Measurements from ENCODE around the gene VSIG10. TPM values are rescaled to one million over a fixed set of nuclear protein-coding genes. Genes with fewer than 3 reads are reported as not detected.

Gene VSIG10
- total and polyA plus RNA-seq, 2 of the 13 experiments (the other 11 are each of a cell fraction or from before 2014, with no cell fraction given), result 25.6 to 42.5 TPM

DNA sequence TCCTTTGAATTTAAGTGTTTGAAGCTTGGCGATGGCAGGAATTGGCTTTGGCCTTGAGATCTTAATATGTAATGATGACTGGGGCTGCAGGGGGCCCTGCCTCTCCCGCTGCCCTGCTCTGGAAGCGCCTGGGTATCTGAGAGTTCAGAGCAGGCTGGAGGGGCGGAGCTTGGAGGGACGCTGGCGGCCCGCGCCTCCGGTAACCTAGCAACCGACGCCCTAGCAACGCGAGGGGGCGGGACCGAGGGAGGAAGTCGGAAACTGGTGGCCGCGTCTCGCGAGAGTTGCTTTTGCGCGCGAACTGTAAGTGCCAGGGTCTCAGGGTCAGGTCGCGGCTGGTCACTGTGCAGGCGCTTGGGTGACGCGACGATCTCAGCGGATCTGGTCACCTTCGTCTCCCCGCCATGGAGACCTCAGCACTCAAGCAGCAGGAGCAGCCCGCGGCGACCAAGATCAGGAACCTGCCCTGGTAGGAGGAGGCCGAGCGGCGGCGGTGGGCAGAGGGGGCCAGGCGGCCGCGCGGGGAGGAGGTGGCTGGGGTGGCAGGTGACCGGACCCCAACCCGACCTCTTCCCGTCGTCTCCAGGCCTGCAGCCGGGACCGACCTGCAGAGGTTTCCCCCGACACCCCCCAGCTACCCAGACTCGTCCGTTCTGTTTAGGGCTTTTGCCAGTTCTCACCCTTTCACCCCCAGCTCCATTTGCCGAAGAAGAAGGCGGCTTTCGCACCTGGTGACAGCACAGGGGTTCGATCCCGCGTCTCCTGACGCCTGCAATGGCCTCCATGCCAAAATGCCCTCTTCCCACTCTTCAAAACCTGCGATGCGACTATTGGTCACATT lies 87.2 kb downstream of the VSIG10 start, which contains the start of gene RFC5 (continued):
- TF ChIP-seq, protein P1, sequence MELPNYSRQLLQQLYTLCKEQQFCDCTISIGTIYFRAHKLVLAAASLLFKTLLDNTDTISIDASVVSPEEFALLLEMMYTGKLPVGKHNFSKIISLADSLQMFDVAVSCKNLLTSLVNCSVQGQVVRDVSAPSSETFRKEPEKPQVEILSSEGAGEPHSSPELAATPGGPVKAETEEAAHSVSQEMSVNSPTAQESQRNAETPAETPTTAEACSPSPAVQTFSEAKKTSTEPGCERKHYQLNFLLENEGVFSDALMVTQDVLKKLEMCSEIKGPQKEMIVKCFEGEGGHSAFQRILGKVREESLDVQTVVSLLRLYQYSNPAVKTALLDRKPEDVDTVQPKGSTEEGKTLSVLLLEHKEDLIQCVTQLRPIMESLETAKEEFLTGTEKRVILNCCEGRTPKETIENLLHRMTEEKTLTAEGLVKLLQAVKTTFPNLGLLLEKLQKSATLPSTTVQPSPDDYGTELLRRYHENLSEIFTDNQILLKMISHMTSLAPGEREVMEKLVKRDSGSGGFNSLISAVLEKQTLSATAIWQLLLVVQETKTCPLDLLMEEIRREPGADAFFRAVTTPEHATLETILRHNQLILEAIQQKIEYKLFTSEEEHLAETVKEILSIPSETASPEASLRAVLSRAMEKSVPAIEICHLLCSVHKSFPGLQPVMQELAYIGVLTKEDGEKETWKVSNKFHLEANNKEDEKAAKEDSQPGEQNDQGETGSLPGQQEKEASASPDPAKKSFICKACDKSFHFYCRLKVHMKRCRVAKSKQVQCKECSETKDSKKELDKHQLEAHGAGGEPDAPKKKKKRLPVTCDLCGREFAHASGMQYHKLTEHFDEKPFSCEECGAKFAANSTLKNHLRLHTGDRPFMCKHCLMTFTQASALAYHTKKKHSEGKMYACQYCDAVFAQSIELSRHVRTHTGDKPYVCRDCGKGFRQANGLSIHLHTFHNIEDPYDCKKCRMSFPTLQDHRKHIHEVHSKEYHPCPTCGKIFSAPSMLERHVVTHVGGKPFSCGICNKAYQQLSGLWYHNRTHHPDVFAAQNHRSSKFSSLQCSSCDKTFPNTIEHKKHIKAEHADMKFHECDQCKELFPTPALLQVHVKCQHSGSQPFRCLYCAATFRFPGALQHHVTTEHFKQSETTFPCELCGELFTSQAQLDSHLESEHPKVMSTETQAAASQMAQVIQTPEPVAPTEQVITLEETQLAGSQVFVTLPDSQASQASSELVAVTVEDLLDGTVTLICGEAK (IDR thresholded peaks at IDR 0.05), result no peak
- TF ChIP-seq, protein P1 (CRISPR knock-in tag; IDR thresholded peaks at IDR 0.05), result no peak; the same call in 1 of the 2 replicates
- TF ChIP-seq NFIC (IDR thresholded peaks at IDR 0.05; ENCODE audit: low read length) (no peak), SP140L (CRISPR knock-in tag; IDR thresholded peaks at IDR 0.05; ENCODE audit: borderline replicate concordance) (no peak), REPIN1 (CRISPR knock-in tag; IDR thresholded peaks at IDR 0.05; ENCODE audit: borderline replicate concordance, low read depth) (peak; percentile 65; the same call in 1 of the 2 replicates), SATB2 (CRISPR knock-in tag; IDR thresholded peaks at IDR 0.05) (no peak), ZFP37 (CRISPR knock-in tag; IDR thresholded peaks at IDR 0.05; ENCODE audit: borderline replicate concordance) (no peak), HHEX (CRISPR knock-in tag; IDR thresholded peaks at IDR 0.05) (no peak), ZNF713 (CRISPR knock-in tag; IDR thresholded peaks at IDR 0.05) (no peak), FOXA1 (IDR thresholded peaks at IDR 0.05) (no peak), FOXA1 (CRISPR knock-in tag; IDR thresholded peaks at IDR 0.05) (peak; percentile 19; the same call in 1 of the 2 replicates), HDAC2 (CRISPR knock-in tag; IDR thresholded peaks at IDR 0.05) (peak; percentile 78), KDM4B (CRISPR knock-in tag; IDR thresholded peaks at IDR 0.05) (no peak), ZNF777 (CRISPR knock-in tag; IDR thresholded peaks at IDR 0.05) (0 out of 2 replicates have a peak, but pooled peaks have one; percentile 4), TCF7L2 (IDR thresholded peaks at IDR 0.05; ENCODE audit: low read depth, low read length) (no peak), ZMAT3 (CRISPR knock-in tag; conservative IDR thresholded peaks at IDR 0.05) (peak; percentile 28; the same call in 1 of the 2 replicates), ZNF263 (CRISPR knock-in tag; IDR thresholded peaks at IDR 0.05) (peak; percentile 42; the same call in 1 of the 2 replicates), ZNF138 (CRISPR knock-in tag; IDR thresholded peaks at IDR 0.05; ENCODE audit: low read depth) (no peak), KAT2B (IDR thresholded peaks at IDR 0.05; ENCODE audit: borderline replicate concordance, low read depth, low read length) (no peak)
- TF ChIP-seq, protein P2, sequence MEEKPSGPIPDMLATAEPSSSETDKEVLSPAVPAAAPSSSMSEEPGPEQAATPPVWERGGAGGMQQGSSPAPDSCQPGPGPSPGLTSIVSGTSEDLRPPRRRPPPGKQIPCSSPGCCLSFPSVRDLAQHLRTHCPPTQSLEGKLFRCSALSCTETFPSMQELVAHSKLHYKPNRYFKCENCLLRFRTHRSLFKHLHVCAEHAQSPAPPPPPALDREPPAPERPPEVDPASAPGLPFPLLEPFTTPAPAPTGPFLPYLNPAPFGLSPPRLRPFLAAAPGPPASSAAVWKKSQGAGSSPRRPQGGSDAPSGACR (CRISPR knock-in tag; IDR thresholded peaks at IDR 0.05), result no peak
- TF ChIP-seq, protein P3, sequence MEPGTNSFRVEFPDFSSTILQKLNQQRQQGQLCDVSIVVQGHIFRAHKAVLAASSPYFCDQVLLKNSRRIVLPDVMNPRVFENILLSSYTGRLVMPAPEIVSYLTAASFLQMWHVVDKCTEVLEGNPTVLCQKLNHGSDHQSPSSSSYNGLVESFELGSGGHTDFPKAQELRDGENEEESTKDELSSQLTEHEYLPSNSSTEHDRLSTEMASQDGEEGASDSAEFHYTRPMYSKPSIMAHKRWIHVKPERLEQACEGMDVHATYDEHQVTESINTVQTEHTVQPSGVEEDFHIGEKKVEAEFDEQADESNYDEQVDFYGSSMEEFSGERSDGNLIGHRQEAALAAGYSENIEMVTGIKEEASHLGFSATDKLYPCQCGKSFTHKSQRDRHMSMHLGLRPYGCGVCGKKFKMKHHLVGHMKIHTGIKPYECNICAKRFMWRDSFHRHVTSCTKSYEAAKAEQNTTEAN (CRISPR knock-in tag; conservative IDR thresholded peaks at IDR 0.05), result 0 out of 2 replicates have a peak, but pooled peaks have one; percentile 23
